ENCODE results near the gene DLG2.

DNA sequence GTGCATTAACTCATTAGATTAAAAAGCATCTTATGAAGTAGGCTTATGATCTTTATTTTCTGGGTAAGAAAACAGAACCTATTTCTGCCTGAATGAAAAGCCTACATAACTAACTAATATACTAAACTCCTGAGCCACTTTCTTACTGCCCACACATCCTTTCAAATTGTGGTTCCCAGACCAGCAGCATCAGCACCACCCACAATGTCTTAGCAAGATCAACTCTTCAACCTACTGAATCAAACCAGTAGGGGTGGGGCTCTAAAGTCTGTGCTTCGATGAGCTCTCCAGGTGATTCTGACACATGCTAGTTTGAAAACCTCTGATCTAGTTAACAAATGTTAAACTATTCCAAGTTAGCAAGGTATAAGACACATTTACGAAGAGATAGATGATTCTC is 462.4 kb downstream of the DLG2 start:
- TF ChIP-seq, protein P1, sequence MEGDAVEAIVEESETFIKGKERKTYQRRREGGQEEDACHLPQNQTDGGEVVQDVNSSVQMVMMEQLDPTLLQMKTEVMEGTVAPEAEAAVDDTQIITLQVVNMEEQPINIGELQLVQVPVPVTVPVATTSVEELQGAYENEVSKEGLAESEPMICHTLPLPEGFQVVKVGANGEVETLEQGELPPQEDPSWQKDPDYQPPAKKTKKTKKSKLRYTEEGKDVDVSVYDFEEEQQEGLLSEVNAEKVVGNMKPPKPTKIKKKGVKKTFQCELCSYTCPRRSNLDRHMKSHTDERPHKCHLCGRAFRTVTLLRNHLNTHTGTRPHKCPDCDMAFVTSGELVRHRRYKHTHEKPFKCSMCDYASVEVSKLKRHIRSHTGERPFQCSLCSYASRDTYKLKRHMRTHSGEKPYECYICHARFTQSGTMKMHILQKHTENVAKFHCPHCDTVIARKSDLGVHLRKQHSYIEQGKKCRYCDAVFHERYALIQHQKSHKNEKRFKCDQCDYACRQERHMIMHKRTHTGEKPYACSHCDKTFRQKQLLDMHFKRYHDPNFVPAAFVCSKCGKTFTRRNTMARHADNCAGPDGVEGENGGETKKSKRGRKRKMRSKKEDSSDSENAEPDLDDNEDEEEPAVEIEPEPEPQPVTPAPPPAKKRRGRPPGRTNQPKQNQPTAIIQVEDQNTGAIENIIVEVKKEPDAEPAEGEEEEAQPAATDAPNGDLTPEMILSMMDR (IDR thresholded peaks at IDR 0.05; ENCODE audit: low read depth, low read length, missing input control), result no peak
- TF ChIP-seq, protein P2, sequence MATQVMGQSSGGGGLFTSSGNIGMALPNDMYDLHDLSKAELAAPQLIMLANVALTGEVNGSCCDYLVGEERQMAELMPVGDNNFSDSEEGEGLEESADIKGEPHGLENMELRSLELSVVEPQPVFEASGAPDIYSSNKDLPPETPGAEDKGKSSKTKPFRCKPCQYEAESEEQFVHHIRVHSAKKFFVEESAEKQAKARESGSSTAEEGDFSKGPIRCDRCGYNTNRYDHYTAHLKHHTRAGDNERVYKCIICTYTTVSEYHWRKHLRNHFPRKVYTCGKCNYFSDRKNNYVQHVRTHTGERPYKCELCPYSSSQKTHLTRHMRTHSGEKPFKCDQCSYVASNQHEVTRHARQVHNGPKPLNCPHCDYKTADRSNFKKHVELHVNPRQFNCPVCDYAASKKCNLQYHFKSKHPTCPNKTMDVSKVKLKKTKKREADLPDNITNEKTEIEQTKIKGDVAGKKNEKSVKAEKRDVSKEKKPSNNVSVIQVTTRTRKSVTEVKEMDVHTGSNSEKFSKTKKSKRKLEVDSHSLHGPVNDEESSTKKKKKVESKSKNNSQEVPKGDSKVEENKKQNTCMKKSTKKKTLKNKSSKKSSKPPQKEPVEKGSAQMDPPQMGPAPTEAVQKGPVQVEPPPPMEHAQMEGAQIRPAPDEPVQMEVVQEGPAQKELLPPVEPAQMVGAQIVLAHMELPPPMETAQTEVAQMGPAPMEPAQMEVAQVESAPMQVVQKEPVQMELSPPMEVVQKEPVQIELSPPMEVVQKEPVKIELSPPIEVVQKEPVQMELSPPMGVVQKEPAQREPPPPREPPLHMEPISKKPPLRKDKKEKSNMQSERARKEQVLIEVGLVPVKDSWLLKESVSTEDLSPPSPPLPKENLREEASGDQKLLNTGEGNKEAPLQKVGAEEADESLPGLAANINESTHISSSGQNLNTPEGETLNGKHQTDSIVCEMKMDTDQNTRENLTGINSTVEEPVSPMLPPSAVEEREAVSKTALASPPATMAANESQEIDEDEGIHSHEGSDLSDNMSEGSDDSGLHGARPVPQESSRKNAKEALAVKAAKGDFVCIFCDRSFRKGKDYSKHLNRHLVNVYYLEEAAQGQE (IDR thresholded peaks at IDR 0.05), result no peak
- TF ChIP-seq, protein P3, sequence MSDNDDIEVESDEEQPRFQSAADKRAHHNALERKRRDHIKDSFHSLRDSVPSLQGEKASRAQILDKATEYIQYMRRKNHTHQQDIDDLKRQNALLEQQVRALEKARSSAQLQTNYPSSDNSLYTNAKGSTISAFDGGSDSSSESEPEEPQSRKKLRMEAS (IDR thresholded peaks at IDR 0.05), result no peak
- TF ChIP-seq, protein P4, sequence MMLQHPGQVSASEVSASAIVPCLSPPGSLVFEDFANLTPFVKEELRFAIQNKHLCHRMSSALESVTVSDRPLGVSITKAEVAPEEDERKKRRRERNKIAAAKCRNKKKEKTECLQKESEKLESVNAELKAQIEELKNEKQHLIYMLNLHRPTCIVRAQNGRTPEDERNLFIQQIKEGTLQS (IDR thresholded peaks at IDR 0.05), result no peak
- no peak for TF ChIP-seq TAF1 (conservative IDR thresholded peaks at IDR 0.05)
- no peak for TF ChIP-seq YY1 (IDR thresholded peaks at IDR 0.05)
- TF ChIP-seq RAD21 (IDR thresholded peaks at IDR 0.05), result no peak
